Osteocyte (in vitro differentiated cells): Measurements from ENCODE around the gene ENSA. TPM values are rescaled to one million over a fixed set of nuclear protein-coding genes. Genes with fewer than 3 reads are reported as not detected.
"Not testable (repeated sequence)": the region's sequence is repeated elsewhere in the genome, so short reads cannot be mapped to it uniquely, and the experiment has no call there.

Source experiments
- DNase-seq: peaks from one replicate; pipeline ENCODE4 v3.0.0; 2021; ENCODE audit warnings: mixed read lengths; ENCODE audit not compliant: unreplicated experiment; ENCODE audit errors: extremely low spot score
- H3K27ac Mint-ChIP-seq: one replicate; pipeline ENCODE4 v1.8.0; 2021; ENCODE audit warnings: mild to moderate bottlenecking, mixed read lengths; ENCODE audit not compliant: unreplicated experiment
- H3K27me3 Mint-ChIP-seq: one replicate; pipeline ENCODE4 v1.8.0; 2021; ENCODE audit warnings: mixed read lengths; ENCODE audit not compliant: unreplicated experiment
- H3K36me3 Mint-ChIP-seq: one replicate; pipeline ENCODE4 v1.8.0; 2021; ENCODE audit warnings: mixed read lengths; ENCODE audit not compliant: unreplicated experiment
- H3K4me1 Mint-ChIP-seq: one replicate; pipeline ENCODE4 v1.8.0; 2021; ENCODE audit warnings: mixed read lengths; ENCODE audit not compliant: unreplicated experiment
- H3K4me3 Mint-ChIP-seq: one replicate; pipeline ENCODE4 v1.8.0; 2021; ENCODE audit warnings: mild to moderate bottlenecking, moderate library complexity, mixed read lengths; ENCODE audit not compliant: unreplicated experiment
- H3K9me3 Mint-ChIP-seq: one replicate; pipeline ENCODE4 v1.8.0; 2021; ENCODE audit warnings: mixed read lengths; ENCODE audit not compliant: unreplicated experiment
- total RNA-seq: library from RNA; stranded (reverse); gene quantifications from 2 replicates; pipeline ENCODE4 v1.2.1, GENCODE V29; 2021
- TF ChIP-seq, protein P1 (sequence below): fragments of 200-600 bp; sonication (generic); IDR thresholded peaks from 2 replicates; pipeline ENCODE4 v1.5.0; 2021; ENCODE audit warnings: antibody characterized with exemption, mild to moderate bottlenecking, moderate library complexity

Gene ENSA
- total RNA-seq, 1 donor from 2014 or later, result 116 TPM

DNA sequence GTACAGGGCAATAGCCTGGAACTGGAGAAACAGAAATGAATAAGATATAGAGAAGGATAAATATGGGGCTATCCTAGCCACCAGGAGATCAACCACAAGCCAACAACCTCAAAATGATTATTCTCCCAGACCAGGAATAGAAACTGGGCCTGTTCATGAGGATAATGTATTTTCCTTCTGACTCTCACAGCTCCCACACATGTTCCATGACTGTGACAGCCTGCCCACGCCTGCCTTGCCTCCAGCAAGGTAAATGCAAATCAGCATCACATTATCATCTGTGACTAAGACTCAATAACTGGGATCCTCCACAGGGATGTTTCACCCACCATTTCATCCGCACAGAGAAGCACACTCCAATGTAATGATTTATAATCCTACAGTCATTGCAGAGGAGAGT, 3.3 kb downstream of the ENSA start:
- TF ChIP-seq, protein P1, sequence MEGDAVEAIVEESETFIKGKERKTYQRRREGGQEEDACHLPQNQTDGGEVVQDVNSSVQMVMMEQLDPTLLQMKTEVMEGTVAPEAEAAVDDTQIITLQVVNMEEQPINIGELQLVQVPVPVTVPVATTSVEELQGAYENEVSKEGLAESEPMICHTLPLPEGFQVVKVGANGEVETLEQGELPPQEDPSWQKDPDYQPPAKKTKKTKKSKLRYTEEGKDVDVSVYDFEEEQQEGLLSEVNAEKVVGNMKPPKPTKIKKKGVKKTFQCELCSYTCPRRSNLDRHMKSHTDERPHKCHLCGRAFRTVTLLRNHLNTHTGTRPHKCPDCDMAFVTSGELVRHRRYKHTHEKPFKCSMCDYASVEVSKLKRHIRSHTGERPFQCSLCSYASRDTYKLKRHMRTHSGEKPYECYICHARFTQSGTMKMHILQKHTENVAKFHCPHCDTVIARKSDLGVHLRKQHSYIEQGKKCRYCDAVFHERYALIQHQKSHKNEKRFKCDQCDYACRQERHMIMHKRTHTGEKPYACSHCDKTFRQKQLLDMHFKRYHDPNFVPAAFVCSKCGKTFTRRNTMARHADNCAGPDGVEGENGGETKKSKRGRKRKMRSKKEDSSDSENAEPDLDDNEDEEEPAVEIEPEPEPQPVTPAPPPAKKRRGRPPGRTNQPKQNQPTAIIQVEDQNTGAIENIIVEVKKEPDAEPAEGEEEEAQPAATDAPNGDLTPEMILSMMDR, result no peak
- Mint-ChIP-seq H3K9me3 (no peaks in the 10 kb centered on the region), H3K27me3 (no peaks in the 10 kb centered on the region), H3K27ac (no peak overlapping the region), H3K4me3 (no peak overlapping the region), H3K4me1 (peaks cover 24% of the 10 kb centered on the region), H3K36me3 (peaks cover 32% of the 10 kb centered on the region)
- DNase-seq, result no peak

DNA sequence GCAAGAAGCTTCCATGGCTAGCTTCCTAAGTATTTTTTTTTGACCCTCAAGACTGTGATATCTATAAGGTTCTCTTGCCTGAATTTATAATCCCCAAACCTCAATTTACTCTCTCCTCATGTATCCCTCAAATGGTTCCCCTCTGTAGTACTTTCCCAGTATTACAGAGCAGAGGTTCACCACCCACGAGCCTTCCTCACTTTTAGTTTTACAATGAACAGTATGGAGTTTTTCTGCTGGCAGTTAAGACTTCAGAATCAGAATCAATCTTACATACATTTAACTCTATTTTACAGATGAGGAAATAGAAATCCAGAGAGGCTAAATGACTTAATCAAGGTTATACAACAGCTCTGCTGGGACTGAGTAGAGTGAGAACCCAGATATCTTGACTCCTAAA, 4.9 kb downstream of the ENSA start:
- not testable (repeated sequence) for H3K4me3 Mint-ChIP-seq, H3K27me3 Mint-ChIP-seq, H3K9me3 Mint-ChIP-seq, DNase-seq
- peaks cover 35% of the 10 kb centered on the region for H3K4me1 Mint-ChIP-seq
- peaks cover 38% of the 10 kb centered on the region for H3K36me3 Mint-ChIP-seq
- H3K27ac Mint-ChIP-seq, result peak overlapping the region; percentile 13

DNA sequence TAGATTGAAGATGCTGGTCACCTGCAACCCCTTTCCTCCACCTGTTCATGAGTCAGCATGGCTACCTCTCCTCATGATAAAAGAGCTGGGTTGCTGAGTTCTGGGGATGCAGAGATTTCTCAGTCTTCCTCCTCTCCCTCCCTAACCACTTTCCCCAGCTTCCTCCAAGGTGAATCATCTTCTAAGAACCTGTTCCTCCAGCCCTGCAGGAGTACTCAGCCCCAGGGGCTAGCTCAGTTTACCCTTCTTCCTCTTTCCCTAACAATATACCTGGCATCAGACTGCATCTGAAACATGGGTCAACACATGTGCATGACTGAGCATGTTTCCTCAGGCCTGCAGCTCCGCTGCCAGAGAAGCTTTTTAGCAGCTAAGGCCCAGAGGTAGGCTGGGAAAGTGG, 5.3 kb downstream of the ENSA start:
- not testable (repeated sequence) for H3K27ac Mint-ChIP-seq, H3K9me3 Mint-ChIP-seq, H3K4me3 Mint-ChIP-seq, DNase-seq, H3K27me3 Mint-ChIP-seq
- Mint-ChIP-seq H3K4me1 (peaks cover 37% of the 10 kb centered on the region), H3K36me3 (peaks cover 42% of the 10 kb centered on the region)

DNA sequence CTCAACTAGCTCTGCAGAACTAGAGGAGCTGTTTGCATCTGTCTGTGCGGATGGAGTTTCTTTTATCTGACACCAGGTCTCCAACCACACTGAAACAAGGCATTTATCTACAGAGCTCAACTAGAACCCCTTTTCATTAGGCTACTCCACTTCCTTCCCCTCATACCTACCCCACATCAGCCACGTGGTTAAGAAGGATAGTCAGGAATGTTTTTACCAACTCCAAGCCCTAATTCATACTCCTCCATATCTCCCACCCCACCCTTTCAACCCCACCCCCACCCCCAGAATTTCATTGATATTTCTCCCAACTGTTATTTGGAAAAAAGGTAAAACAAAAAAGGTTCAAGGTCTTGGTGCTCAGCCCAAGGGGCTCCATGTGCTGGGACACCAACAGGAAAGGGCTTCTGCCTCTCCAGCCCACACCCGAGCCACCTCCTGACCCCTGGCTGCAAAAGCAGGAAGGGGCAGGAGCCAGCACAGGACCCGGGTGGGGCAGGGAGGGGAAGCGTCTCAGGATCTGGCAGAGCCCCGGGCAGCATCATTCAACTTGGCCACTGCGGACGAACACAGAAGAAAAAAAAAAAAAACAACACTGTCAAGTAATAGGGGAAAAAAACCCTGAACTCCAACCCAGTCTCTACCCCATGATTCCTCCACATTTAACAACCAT, 7.0 kb downstream of the ENSA start:
- TF ChIP-seq, protein P1, result no peak
- DNase-seq, result no peak
- no peak overlapping the region for H3K4me3 Mint-ChIP-seq

DNA sequence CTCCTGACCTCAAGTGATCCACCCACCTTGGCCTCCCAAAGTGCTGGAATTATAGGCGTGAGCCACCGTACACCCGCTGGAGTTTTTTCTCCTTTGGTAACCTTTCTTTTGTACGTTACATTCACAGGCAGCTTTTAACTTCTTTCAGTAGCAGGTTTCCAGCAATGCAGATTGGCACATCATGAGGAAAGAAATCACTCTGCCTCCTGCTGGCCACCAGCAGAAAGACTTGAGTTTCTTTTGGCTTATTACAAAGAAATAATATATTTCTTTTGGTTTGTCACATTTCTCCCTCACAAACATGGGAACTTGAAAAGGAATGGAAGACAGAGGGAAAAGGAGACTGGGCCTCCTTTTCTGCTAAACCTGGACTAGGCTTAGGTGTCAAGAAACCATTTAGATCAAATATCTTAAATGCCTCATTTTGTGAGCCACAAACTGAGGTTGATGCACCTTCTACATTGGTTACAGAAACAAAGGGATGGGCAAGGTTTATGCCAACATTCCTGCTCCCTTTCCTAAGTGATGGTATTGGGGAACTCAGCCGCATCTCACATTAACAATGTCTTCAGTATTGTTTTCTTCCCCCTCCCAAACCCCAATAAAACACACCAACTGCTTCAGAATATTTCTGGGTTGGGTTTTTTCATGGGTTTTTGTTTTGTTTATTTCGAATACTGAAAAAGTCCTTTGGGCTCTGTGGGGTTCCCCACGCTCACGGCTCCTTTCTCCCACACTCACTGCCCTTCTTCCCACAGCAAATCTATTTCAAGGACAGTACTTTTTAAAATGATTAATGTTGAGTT, 7.7 kb downstream of the ENSA start:
- TF ChIP-seq, protein P1, result peak; percentile 74
- Mint-ChIP-seq H3K4me1 (peaks cover 37% of the 10 kb centered on the region), H3K27me3 (no peaks in the 10 kb centered on the region), H3K9me3 (no peaks in the 10 kb centered on the region), H3K27ac (peak overlapping the region; percentile 39), H3K4me3 (no peak overlapping the region), H3K36me3 (peaks cover 38% of the 10 kb centered on the region)
- no peak for DNase-seq

More for the DNA sequence above, 7.0 kb downstream of the ENSA start:
- peak overlapping the region; percentile 39 for H3K27ac Mint-ChIP-seq
- H3K27me3 Mint-ChIP-seq, result no peaks in the 10 kb centered on the region
- peaks cover 37% of the 10 kb centered on the region for H3K4me1 Mint-ChIP-seq
- H3K36me3 Mint-ChIP-seq, result peaks cover 40% of the 10 kb centered on the region
- no peaks in the 10 kb centered on the region for H3K9me3 Mint-ChIP-seq

DNA sequence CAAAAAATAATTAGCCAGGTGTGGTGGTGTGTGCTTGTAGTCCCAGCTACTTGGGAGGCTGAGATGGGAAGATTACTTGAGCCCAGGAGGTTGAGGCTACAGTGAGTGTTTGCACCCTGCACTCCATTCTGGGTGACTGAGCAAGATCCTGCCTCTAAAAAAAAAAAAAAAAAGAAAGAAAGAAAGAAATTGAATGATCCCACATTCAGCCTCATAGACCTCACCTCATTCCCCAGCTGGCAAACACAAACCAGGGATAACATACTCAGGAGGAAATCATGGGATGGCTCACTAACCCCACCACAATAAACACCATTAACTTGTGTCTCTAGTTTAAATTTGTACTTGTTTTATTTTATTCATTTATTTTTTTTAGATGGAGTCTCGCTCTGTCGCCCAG, 8.5 kb downstream of the ENSA start:
- H3K9me3 Mint-ChIP-seq, result no peaks in the 10 kb centered on the region
- no peaks in the 10 kb centered on the region for H3K27me3 Mint-ChIP-seq
- no peak for DNase-seq
- H3K36me3 Mint-ChIP-seq, result peaks cover 41% of the 10 kb centered on the region
- H3K27ac Mint-ChIP-seq, result no peak overlapping the region
- no peak overlapping the region for H3K4me3 Mint-ChIP-seq
- H3K4me1 Mint-ChIP-seq, result peaks cover 37% of the 10 kb centered on the region
- TF ChIP-seq, protein P1, result no peak
